ENCODE results near the gene PPP2R2C.

DNA sequence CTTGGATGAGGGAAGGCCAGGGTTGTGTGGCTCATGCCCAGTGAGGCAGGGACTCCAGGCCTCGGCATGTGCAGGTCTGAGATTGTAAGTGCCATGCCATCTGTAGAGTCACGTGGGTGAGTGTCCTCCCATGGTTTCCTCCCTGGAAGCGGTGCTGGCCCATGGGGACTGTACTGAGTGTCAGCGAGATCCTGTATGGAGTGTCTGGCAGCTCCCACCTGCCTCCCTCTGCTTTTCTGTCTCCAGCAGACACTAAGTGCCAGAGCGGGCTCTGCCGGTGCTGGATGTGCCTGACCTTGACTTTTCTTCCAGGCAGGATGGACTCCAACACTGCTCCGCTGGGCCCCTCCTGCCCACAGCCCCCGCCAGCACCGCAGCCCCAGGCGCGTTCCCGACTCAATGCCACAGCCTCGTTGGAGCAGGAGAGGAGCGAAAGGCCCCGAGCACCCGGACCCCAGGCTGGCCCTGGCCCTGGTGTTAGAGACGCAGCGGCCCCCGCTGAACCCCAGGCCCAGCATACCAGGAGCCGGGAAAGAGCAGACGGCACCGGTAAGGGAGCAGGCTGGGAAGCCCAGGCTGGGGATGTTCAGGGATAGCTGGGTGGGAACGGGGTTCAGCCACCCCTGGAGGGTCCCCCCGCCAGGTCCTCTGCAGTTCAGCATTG lies 195.1 kb downstream of the PPP2R2C start:
- TF ChIP-seq ZNF664 (tag by site-specific recombination; IDR thresholded peaks at IDR 0.05) (no peak), HOXA7 (CRISPR knock-in tag; IDR thresholded peaks at IDR 0.05; ENCODE audit: borderline replicate concordance) (no peak), ZNF239 (tag by site-specific recombination; IDR thresholded peaks at IDR 0.05) (no peak), ZNF768 (tag by site-specific recombination; IDR thresholded peaks at IDR 0.05) (no peak), ZNF423 (tag by site-specific recombination; IDR thresholded peaks at IDR 0.05) (no peak), ZNF473 (tag by site-specific recombination; IDR thresholded peaks at IDR 0.05) (no peak), ZNF558 (tag by site-specific recombination; IDR thresholded peaks at IDR 0.05) (no peak), ZNF175 (tag by site-specific recombination; IDR thresholded peaks at IDR 0.05) (no peak)
- TF ChIP-seq, protein P1, sequence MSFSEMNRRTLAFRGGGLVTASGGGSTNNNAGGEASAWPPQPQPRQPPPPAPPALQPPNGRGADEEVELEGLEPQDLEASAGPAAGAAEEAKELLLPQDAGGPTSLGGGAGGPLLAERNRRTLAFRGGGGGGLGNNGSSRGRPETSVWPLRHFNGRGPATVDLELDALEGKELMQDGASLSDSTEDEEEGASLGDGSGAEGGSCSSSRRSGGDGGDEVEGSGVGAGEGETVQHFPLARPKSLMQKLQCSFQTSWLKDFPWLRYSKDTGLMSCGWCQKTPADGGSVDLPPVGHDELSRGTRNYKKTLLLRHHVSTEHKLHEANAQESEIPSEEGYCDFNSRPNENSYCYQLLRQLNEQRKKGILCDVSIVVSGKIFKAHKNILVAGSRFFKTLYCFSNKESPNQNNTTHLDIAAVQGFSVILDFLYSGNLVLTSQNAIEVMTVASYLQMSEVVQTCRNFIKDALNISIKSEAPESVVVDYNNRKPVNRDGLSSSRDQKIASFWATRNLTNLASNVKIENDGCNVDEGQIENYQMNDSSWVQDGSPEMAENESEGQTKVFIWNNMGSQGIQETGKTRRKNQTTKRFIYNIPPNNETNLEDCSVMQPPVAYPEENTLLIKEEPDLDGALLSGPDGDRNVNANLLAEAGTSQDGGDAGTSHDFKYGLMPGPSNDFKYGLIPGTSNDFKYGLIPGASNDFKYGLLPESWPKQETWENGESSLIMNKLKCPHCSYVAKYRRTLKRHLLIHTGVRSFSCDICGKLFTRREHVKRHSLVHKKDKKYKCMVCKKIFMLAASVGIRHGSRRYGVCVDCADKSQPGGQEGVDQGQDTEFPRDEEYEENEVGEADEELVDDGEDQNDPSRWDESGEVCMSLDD (tag by site-specific recombination; IDR thresholded peaks at IDR 0.05), result no peak
- TF ChIP-seq, protein P2, sequence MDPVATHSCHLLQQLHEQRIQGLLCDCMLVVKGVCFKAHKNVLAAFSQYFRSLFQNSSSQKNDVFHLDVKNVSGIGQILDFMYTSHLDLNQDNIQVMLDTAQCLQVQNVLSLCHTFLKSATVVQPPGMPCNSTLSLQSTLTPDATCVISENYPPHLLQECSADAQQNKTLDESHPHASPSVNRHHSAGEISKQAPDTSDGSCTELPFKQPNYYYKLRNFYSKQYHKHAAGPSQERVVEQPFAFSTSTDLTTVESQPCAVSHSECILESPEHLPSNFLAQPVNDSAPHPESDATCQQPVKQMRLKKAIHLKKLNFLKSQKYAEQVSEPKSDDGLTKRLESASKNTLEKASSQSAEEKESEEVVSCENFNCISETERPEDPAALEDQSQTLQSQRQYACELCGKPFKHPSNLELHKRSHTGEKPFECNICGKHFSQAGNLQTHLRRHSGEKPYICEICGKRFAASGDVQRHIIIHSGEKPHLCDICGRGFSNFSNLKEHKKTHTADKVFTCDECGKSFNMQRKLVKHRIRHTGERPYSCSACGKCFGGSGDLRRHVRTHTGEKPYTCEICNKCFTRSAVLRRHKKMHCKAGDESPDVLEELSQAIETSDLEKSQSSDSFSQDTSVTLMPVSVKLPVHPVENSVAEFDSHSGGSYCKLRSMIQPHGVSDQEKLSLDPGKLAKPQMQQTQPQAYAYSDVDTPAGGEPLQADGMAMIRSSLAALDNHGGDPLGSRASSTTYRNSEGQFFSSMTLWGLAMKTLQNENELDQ (tag by site-specific recombination; IDR thresholded peaks at IDR 0.05; ENCODE audit: low read depth), result no peak
